ENCODE measurements around the gene RETREG1.

RETREG1 gene

GRCh38 chr5:16534280-16534679, 82.5 kb downstream of the RETREG1 start:
- TF ChIP-seq CTCF (IDR thresholded peaks at IDR 0.05; ENCODE audit: low read length) (no peak), EZH2 (optimal IDR thresholded peaks at IDR 0.05; ENCODE audit: low read depth, low read length) (no peak), EZH2phosphoT487 (IDR thresholded peaks at IDR 0.05; ENCODE audit: low read length) (no peak)
- no peaks in the 10 kb centered on the region for H3F3A ChIP-seq (ENCODE audit: insufficient read depth, low read length)
- H3K36me3 ChIP-seq (replicated peaks; ENCODE audit: insufficient read depth, low read length), result no peaks in the 10 kb centered on the region
- no peak overlapping the region for H3K4me3 ChIP-seq (ENCODE audit: low read length)
- H3K4me1 ChIP-seq (ENCODE audit: low read length), result no peaks in the 10 kb centered on the region
- H3K79me2 ChIP-seq (ENCODE audit: low read length), result no peaks in the 10 kb centered on the region
- no peaks in the 10 kb centered on the region for H3K9me2 ChIP-seq (replicated peaks; ENCODE audit: insufficient read depth, low read length)
- no peak overlapping the region for H3K9ac ChIP-seq (ENCODE audit: low read length)
- DNase-seq, result no peak
- no peak overlapping the region for H2AFZ ChIP-seq (ENCODE audit: low read length)
- H3K27me3 ChIP-seq (replicated peaks; ENCODE audit: insufficient read depth, low read length), result no peaks in the 10 kb centered on the region
- H3K27ac ChIP-seq (ENCODE audit: low read length), result no peak overlapping the region
- no peaks in the 10 kb centered on the region for H4K20me1 ChIP-seq (ENCODE audit: insufficient read depth, low read length)
- H3K9me3 ChIP-seq (replicated peaks; ENCODE audit: insufficient read depth, low read length), result no peaks in the 10 kb centered on the region
- no peak overlapping the region for H3K4me2 ChIP-seq (ENCODE audit: low read depth, low read length)

GRCh38 chr5:16531063-16531648, 85.6 kb downstream of the RETREG1 start:
- no peaks in the 10 kb centered on the region for H3F3A ChIP-seq (ENCODE audit: insufficient read depth, low read length)
- no peaks in the 10 kb centered on the region for H3K36me3 ChIP-seq (replicated peaks; ENCODE audit: insufficient read depth, low read length)
- no peaks in the 10 kb centered on the region for H3K9me3 ChIP-seq (replicated peaks; ENCODE audit: insufficient read depth, low read length)
- no peak overlapping the region for H3K27ac ChIP-seq (ENCODE audit: low read length)
- no peak overlapping the region for H3K4me3 ChIP-seq (ENCODE audit: low read length)
- no peaks in the 10 kb centered on the region for H3K9me2 ChIP-seq (replicated peaks; ENCODE audit: insufficient read depth, low read length)
- no peak overlapping the region for H3K4me2 ChIP-seq (ENCODE audit: low read depth, low read length)
- no peaks in the 10 kb centered on the region for H3K4me1 ChIP-seq (ENCODE audit: low read length)
- DNase-seq, result no peak
- H3K79me2 ChIP-seq (ENCODE audit: low read length), result no peaks in the 10 kb centered on the region
- TF ChIP-seq EZH2phosphoT487 (IDR thresholded peaks at IDR 0.05; ENCODE audit: low read length), result no peak
- no peak for TF ChIP-seq CTCF (IDR thresholded peaks at IDR 0.05; ENCODE audit: low read length)
- TF ChIP-seq EZH2 (optimal IDR thresholded peaks at IDR 0.05; ENCODE audit: low read depth, low read length), result no peak
- H2AFZ ChIP-seq (ENCODE audit: low read length), result no peak overlapping the region
- H4K20me1 ChIP-seq (ENCODE audit: insufficient read depth, low read length), result no peaks in the 10 kb centered on the region
- no peak overlapping the region for H3K9ac ChIP-seq (ENCODE audit: low read length)
- no peaks in the 10 kb centered on the region for H3K27me3 ChIP-seq (replicated peaks; ENCODE audit: insufficient read depth, low read length)

- TF ChIP-seq EZH2phosphoT487 (IDR thresholded peaks at IDR 0.05; ENCODE audit: low read length) (no peak), EZH2 (optimal IDR thresholded peaks at IDR 0.05; ENCODE audit: low read depth, low read length) (no peak)
These were observed 87.5 kb downstream of the RETREG1 start for GRCh38 chr5:16529306-16529705.

GRCh38 chr5:16528382-16529110, 88.3 kb downstream of the RETREG1 start:
- Histone ChIP-seq H3K9me3 (replicated peaks; ENCODE audit: insufficient read depth, low read length) (no peaks in the 10 kb centered on the region), H3K79me2 (ENCODE audit: low read length) (no peaks in the 10 kb centered on the region), H3K27me3 (replicated peaks; ENCODE audit: insufficient read depth, low read length) (no peaks in the 10 kb centered on the region), H3K36me3 (replicated peaks; ENCODE audit: insufficient read depth, low read length) (no peaks in the 10 kb centered on the region), H3K4me3 (ENCODE audit: low read length) (no peak overlapping the region), H3K9ac (ENCODE audit: low read length) (no peak overlapping the region), H3K4me2 (ENCODE audit: low read depth, low read length) (no peak overlapping the region), H2AFZ (ENCODE audit: low read length) (no peak overlapping the region), H4K20me1 (ENCODE audit: insufficient read depth, low read length) (no peaks in the 10 kb centered on the region), H3K27ac (ENCODE audit: low read length) (no peak overlapping the region), H3F3A (ENCODE audit: insufficient read depth, low read length) (no peaks in the 10 kb centered on the region), H3K9me2 (replicated peaks; ENCODE audit: insufficient read depth, low read length) (no peaks in the 10 kb centered on the region), H3K4me1 (ENCODE audit: low read length) (no peaks in the 10 kb centered on the region)
- no peak for DNase-seq
- TF ChIP-seq EZH2phosphoT487 (IDR thresholded peaks at IDR 0.05; ENCODE audit: low read length), result no peak

More at GRCh38 chr5:16529306-16529705, 87.5 kb downstream of the RETREG1 start:
- Histone ChIP-seq H3K9me3 (replicated peaks; ENCODE audit: insufficient read depth, low read length) (no peaks in the 10 kb centered on the region), H2AFZ (ENCODE audit: low read length) (no peak overlapping the region), H3K27ac (ENCODE audit: low read length) (no peak overlapping the region), H3K9ac (ENCODE audit: low read length) (no peak overlapping the region), H3K4me3 (ENCODE audit: low read length) (no peak overlapping the region), H3K9me2 (replicated peaks; ENCODE audit: insufficient read depth, low read length) (no peaks in the 10 kb centered on the region), H3K36me3 (replicated peaks; ENCODE audit: insufficient read depth, low read length) (no peaks in the 10 kb centered on the region), H4K20me1 (ENCODE audit: insufficient read depth, low read length) (no peaks in the 10 kb centered on the region), H3K27me3 (replicated peaks; ENCODE audit: insufficient read depth, low read length) (no peaks in the 10 kb centered on the region), H3K79me2 (ENCODE audit: low read length) (no peaks in the 10 kb centered on the region), H3K4me2 (ENCODE audit: low read depth, low read length) (no peak overlapping the region), H3K4me1 (ENCODE audit: low read length) (no peaks in the 10 kb centered on the region), H3F3A (ENCODE audit: insufficient read depth, low read length) (no peaks in the 10 kb centered on the region)
- DNase-seq, result no peak
